Aorta (tissue), 5 donors: ENCODE results near the gene TCIRG1. TPM values are rescaled to one million over a fixed set of nuclear protein-coding genes. Genes with fewer than 3 reads are reported as not detected.
"Not testable (repeated sequence)": the region's sequence is repeated elsewhere in the genome, so short reads cannot be mapped to it uniquely, and the experiment has no call there.

Source experiments
- ATAC-seq: fragments of 200-7000 bp; cut with Tn5 transposase; one replicate; pipeline ENCODE4 v1.9.1; 2022; ENCODE audit warnings: moderate library complexity; ENCODE audit not compliant: low FRiP score
- DNase-seq, 2 donors: peaks; one replicate each; pipeline ENCODE4 v3.0.0-alpha.2; 2020
- H3K27ac ChIP-seq, 2 donors: one replicate each; pipeline ENCODE4 v1.5.1; 2013; ENCODE audit warnings: low read length in 2 of 2, mild to moderate bottlenecking in 2 of 2, moderate library complexity in 2 of 2, control low read depth in 1 of 2, inconsistent platforms in 1 of 2, low read depth in 1 of 2
- H3K27me3 ChIP-seq, 2 donors: one replicate each; pipeline ENCODE4 v1.6.1; 2013; ENCODE audit warnings: control low read depth in 1 of 2, low read length in 1 of 2, mild to moderate bottlenecking in 1 of 2, moderate library complexity in 1 of 2; ENCODE audit not compliant: insufficient read depth in 2 of 2, control insufficient read depth in 1 of 2
- H3K36me3 ChIP-seq, 2 donors: one replicate each; pipeline ENCODE4 v1.6.1; 2013; ENCODE audit warnings: control low read depth in 1 of 2, low read length in 1 of 2, mild to moderate bottlenecking in 1 of 2; ENCODE audit not compliant: insufficient read depth in 2 of 2, control insufficient read depth in 1 of 2
- H3K4me1 ChIP-seq, 2 donors: one replicate each; pipeline ENCODE4 v1.6.1; 2013; ENCODE audit warnings: low read length in 2 of 2, control low read depth in 1 of 2, mild to moderate bottlenecking in 1 of 2, moderate library complexity in 1 of 2; ENCODE audit not compliant: insufficient read depth in 2 of 2, control insufficient read depth in 1 of 2
- H3K4me3 ChIP-seq, 2 donors: one replicate each; pipeline ENCODE4 v1.5.1; 2013; ENCODE audit warnings: low read length in 2 of 2, control low read depth in 1 of 2, mild to moderate bottlenecking in 1 of 2
- H3K9me3 ChIP-seq: one replicate; pipeline ENCODE4 v1.6.1; 2013; ENCODE audit warnings: mild to moderate bottlenecking, low read length; ENCODE audit not compliant: control insufficient read depth
- WGBS, 2 donors: extraction: QIAGEN DNeasy Blood & Tissue Kit; methylation state at CpG; one replicate each; pipeline ENCODE4 v1.1.7; 2013; 5-methylcytosine and 5-hydroxymethylcytosine counted together
- intact Hi-C, 2 donors: fragments of 100-400 bp; cut with DNase I; formaldehyde crosslinking; loops; one replicate each; pipeline versions ENCODE4 v1.14.2 to v1.15.0; 2022
- long read RNA-seq, 2 donors: library from polyadenylated mRNA; unstranded; transcript quantifications; one replicate each; pipeline ENCODE4 v2.0.0, GENCODE V29; 2020 to 2021
- polyA plus RNA-seq, 2 donors: library from polyadenylated mRNA; stranded (reverse); fragments of 200-250 nt; gene quantifications; one replicate each; pipeline ENCODE4 v1.2.3, GENCODE V29; 2013
- total RNA-seq, 2 donors: library from RNA; stranded (reverse); fragmentation: NEBNext Ultra II Directional; extraction: Animal tissue kit (Norgen Biotek cat#: 25700); gene quantifications; one replicate each; pipeline ENCODE4 v1.2.1, GENCODE V29; 2021
- donor health status: healthy with polysubstance abuse.
- donor health status: Bipolar disorder and iron deficiency.
- donor health status: DM: no; HTN: no; CAD: no.
- donor health status: DM: no; HTN: no; CAD: no.
- donor health status: DM: yes; HTN: yes; CAD: no.

The TCIRG1 gene, protein sequence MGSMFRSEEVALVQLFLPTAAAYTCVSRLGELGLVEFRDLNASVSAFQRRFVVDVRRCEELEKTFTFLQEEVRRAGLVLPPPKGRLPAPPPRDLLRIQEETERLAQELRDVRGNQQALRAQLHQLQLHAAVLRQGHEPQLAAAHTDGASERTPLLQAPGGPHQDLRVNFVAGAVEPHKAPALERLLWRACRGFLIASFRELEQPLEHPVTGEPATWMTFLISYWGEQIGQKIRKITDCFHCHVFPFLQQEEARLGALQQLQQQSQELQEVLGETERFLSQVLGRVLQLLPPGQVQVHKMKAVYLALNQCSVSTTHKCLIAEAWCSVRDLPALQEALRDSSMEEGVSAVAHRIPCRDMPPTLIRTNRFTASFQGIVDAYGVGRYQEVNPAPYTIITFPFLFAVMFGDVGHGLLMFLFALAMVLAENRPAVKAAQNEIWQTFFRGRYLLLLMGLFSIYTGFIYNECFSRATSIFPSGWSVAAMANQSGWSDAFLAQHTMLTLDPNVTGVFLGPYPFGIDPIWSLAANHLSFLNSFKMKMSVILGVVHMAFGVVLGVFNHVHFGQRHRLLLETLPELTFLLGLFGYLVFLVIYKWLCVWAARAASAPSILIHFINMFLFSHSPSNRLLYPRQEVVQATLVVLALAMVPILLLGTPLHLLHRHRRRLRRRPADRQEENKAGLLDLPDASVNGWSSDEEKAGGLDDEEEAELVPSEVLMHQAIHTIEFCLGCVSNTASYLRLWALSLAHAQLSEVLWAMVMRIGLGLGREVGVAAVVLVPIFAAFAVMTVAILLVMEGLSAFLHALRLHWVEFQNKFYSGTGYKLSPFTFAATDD
- total RNA-seq, result 100 to 1,000 TPM; 124 to 173 TPM
- polyA plus RNA-seq, result 100 to 1,000 TPM in 1 of 2 donors, 10 to 100 TPM in 1; 47.5 to 485 TPM
- long read RNA-seq, donor 1, transcript TCIRG1-213 (15 exons, 2,457 nt), result minor isoform, 17 of 400 reads
- long read RNA-seq, donor 1, transcript TCIRG1-201 (20 exons, 2,677 nt), result major isoform, 137 of 400 reads
- long read RNA-seq, donor 1, partial matches to known transcripts, result 112 of 400 reads
- long read RNA-seq, donor 1, other reads (novel, unspliced or antisense), result 132 of 400 reads
- long read RNA-seq, donor 2, transcript TCIRG1-201 (20 exons, 2,677 nt), result major isoform, 13 of 119 reads
- long read RNA-seq, donor 2, transcript TCIRG1-213 (15 exons, 2,457 nt), result minor isoform, 9 of 119 reads
- long read RNA-seq, donor 2, partial matches to known transcripts, result 41 of 119 reads
- long read RNA-seq, donor 2, other reads (novel, unspliced or antisense), result 54 of 119 reads

DNA sequence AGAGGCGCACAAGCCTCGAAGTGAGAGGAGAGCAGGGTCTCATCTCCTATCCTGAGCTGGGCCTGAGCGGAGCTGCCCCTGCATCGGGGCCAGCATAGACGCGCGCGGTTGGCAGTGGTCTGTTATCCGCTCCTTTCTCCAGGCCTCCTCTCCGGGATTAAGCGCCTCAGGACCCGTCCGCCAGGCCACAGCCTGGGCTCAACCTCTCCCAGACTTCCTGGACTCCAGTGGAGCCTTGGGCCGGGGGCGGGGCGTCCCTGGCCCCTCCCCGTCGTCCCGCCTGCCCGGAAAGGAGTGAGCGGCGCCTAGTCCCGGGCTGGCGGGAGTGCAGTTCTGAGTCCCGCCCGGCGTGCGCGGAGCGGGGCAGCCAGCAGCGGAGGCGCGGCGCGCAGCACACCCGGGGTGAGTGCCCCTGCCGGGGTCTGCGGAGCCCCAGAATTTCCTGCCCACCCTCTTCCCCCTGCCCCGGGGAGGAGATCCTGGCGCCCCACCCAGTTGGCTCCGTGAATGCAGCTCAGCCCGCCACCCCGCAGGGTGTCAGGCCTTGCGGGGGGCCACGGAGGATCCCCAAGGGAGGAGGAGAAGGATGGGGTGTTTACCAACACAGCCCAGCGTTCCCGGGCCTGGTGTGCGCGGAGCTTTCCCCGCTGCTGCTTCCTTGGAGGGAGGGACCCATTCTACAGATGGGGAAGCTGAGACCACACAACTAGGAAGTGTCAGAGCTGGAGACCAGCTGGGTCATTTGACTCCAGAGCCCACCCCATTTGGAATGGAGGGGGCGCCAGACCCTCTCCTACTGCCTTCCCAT, at the start of gene TCIRG1:
TCIRG1 (plus strand) TSS at position 308 of the 808 bp plus-strand sequence. CDS start 2,247 bp downstream, outside the sequence.
- Histone ChIP-seq H3K27me3 (no peaks in the 10 kb centered on the region), H3K9me3 (no peaks in the 10 kb centered on the region), H3K4me3 (peak within 1 kb of the TSS; percentile 27 to 46), H3K36me3 (no peaks in the 10 kb centered on the region), H3K27ac (peak within 1 kb of the TSS; percentile 54 to 72), H3K4me1 (no peaks in the 10 kb centered on the region)
- intact Hi-C loops, result no loop called here
- 2 to 3% methylated on average over 48 to 51 of the region's 51 CpGs for WGBS, 2 donors
- ATAC-seq (peak; percentile 91), DNase-seq (peak; percentile 93 to 94)

DNA sequence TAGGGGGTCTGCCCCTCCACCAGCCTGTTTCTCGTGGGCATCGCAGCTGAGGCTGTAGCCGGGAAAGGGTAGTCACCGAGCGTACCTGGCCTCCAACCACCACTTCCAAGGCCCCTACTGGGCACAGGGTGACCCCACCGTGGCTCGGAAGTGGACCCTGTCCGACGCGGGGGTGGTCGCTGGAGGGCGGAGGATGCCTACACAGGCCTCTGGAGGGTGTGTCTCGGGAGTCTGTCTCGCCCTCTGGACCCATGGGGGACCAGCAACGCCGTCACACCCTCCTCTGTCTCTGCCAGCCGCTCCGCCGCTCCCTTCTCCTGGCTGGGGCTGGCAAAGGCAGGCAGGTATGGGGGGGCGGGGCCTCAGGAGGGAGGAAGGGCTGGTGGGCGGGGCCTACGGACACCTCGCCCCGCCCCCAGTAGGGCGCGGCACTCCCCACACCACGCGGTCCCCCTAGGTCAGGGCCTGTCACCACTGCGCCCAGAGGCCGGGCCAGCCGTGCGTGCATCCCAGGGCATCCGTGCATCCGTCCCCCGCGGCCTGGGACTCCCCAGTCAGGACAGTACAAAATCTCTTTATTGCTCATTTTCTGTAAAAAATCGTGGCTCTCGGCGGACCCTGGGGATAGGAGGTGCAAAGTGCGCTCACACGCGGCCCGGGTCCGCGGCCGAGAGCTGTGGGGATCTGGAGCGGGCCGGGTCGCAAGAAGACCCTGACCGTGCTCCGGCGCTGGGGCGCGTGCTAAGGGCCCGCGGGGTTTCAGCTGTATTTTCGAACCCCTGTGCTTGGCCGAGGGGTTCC, 48.1 kb upstream of the TCIRG1 start:
- H3K27ac ChIP-seq, H3K36me3 ChIP-seq, H3K9me3 ChIP-seq, H3K4me1 ChIP-seq, intact Hi-C loops, H3K27me3 ChIP-seq, H3K4me3 ChIP-seq, ATAC-seq: not testable (repeated sequence)
- 10 to 13% methylated on average over 41 to 49 of the region's 58 CpGs for WGBS, 2 donors
- DNase-seq, result peak; percentile 56 to 70

GRCh38 chr11:67991347-67992121, 47.3 kb upstream of the TCIRG1 start:
- DNase-seq, result peak in 1 of 2 donors; percentile 51
- H3K9me3 ChIP-seq, H3K4me1 ChIP-seq, H3K27me3 ChIP-seq, H3K27ac ChIP-seq, ATAC-seq, H3K4me3 ChIP-seq, intact Hi-C loops, H3K36me3 ChIP-seq: not testable (repeated sequence)
- WGBS, 2 donors, result 6 to 11% methylated on average over 14 to 70 of the region's 70 CpGs

DNA sequence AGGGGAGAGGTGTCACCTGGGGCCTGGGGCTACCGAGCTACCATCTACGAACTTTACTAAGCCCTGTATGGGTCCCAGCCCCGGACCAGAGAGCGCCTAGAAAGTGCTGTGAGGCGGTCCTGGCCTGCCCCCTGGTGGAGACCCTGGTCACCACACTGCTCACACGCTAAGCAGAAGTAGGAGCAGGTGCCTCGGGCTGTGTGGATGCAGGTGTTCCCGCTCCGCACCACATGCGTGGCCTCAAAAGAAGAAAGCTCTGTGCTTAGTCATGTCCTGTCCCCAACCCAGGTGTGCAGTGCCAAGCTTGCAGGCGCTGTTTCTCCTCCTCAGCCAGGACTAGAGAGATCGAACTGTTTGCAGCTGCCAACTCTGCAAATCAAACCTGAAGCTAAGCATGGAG, 45.0 kb upstream of the TCIRG1 start:
- H3K4me1 ChIP-seq, H3K9me3 ChIP-seq, H3K27ac ChIP-seq, ATAC-seq, H3K36me3 ChIP-seq, intact Hi-C loops, H3K4me3 ChIP-seq, H3K27me3 ChIP-seq: not testable (repeated sequence)
- peak in 1 of 2 donors; percentile 60 for DNase-seq
- 66 to 67% methylated on average over 12 of the region's 12 CpGs for WGBS, 2 donors

DNA sequence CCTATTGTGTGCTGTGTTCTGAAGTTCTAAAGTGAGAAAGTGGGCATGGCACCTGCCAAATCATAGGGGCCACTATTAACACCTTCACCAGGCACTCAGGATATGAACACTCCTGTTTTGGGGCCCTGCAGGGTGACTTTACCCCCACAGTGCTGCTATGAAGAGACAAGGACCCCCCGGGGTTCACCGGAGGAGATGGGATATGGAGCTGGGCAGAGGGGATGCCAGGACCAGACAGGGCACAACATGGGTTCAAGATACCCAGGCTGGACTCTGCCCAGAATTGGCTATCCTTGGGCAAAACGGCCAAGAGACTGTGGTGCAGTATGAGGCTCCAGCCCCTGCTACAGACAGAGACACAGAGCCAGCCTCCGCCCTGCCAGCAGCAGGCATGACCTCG, 44.4 kb upstream of the TCIRG1 start:
- intact Hi-C loops, H3K27ac ChIP-seq, H3K9me3 ChIP-seq, H3K4me1 ChIP-seq, H3K36me3 ChIP-seq, H3K4me3 ChIP-seq, H3K27me3 ChIP-seq, ATAC-seq: not testable (repeated sequence)
- peak in 1 of 2 donors; percentile 40 for DNase-seq
- WGBS, 2 donors, result 93 to 96% methylated on average over 5 of the region's 5 CpGs

DNA sequence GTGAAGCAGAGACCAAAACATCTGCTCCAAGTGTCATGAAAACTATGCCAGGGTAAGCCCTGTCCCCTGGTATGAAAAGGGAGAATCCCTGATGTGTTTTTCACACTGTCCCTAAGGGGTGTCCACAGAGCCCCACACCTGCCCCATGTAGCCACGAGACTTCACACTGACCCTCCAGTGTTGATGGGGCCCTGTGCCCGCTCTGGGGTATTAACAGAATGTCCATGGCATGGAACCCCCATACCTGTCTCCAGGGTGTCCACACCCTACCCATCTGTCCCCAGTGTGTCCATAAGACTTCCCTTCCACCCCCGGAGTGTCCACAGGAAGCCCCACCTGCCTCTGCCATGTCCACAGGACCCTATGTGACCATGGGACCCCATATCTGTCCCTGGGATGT, 43.7 kb upstream of the TCIRG1 start:
- H3K36me3 ChIP-seq, H3K27me3 ChIP-seq, H3K27ac ChIP-seq, H3K4me3 ChIP-seq, H3K4me1 ChIP-seq, H3K9me3 ChIP-seq, ATAC-seq, intact Hi-C loops: not testable (repeated sequence)
- peak in 1 of 2 donors; percentile 16 for DNase-seq
- WGBS, 2 donors, result 97 to 98% methylated on average over 3 of the region's 3 CpGs

GRCh38 chr11:67995579-67995978, 43.2 kb upstream of the TCIRG1 start:
- not testable (repeated sequence) for ATAC-seq

More at GRCh38 chr11:67995579-67995978, 43.2 kb upstream of the TCIRG1 start:
- H3K27ac ChIP-seq, intact Hi-C loops, H3K36me3 ChIP-seq, H3K4me1 ChIP-seq, H3K9me3 ChIP-seq, H3K4me3 ChIP-seq, H3K27me3 ChIP-seq: not testable (repeated sequence)
- peak in 1 of 2 donors; percentile 36 for DNase-seq
- 88 to 98% methylated on average over 11 to 14 of the region's 14 CpGs for WGBS, 2 donors
